A549 (cell line): ENCODE measurements around the gene LRRC4C. TPM values are rescaled to one million over a fixed set of nuclear protein-coding genes. Genes with fewer than 3 reads are reported as not detected.

Source experiments
- ATAC-seq, 2 experiments: fragments of 200-7000 bp in 1 of 2; fragments of >200 bp in 1 of 2; cut with Nextera tagmentation in 1 of 2; cut with Tn5 transposase in 1 of 2; 3 replicates each; pipeline versions ENCODE4 v1.8.0 to v1.9.1; 2018 to 2020; ENCODE audit warnings: mild to moderate bottlenecking in 1 of 2, moderate library complexity in 1 of 2
- CTCF ChIA-PET: fragments of 300-600 bp; sonication (Branson Sonifier 250); formaldehyde crosslinking; extraction: SDS; loops from one replicate; lab custom pipeline; 2021; ENCODE audit warnings: antibody characterized with exemption, inconsistent platforms; lab: Yijun Ruan, JAX
- POLR2A ChIA-PET: fragments of 350-600 bp; formaldehyde crosslinking; extraction: SDS; loops from one replicate; lab custom pipeline; 2021; ENCODE audit warnings: antibody characterized with exemption, inconsistent platforms; lab: Yijun Ruan, JAX
- DNase-seq, 2 experiments: peaks; one replicate each; pipeline versions ENCODE4 v3.0.0 to v3.0.0-alpha.2; 2011 to 2016; ENCODE audit warnings: low read depth in 1 of 2, low spot score in 1 of 2
- FAIRE-seq: peaks from 2 replicates; lab custom pipeline; 2011; peaks lifted over from hg19 to GRCh38; lab: Jason Lieb, UNC
- H3K27ac ChIP-seq, 2 experiments: fragments of >200 bp; sonication (Bioruptor Twin); formaldehyde crosslinking; 3 replicates each; pipeline ENCODE4 v1.5.1; 2016 to 2017
- H3K4me1 ChIP-seq: fragments of >200 bp; sonication (Bioruptor Twin); formaldehyde crosslinking; 3 replicates; pipeline ENCODE4 v1.6.1; 2016
- H3K4me2 ChIP-seq: fragments of >200 bp; sonication (Bioruptor Twin); formaldehyde crosslinking; 3 replicates; pipeline ENCODE4 v1.6.1; 2016
- H3K4me3 ChIP-seq: fragments of >200 bp; sonication (Bioruptor Twin); formaldehyde crosslinking; 3 replicates; pipeline ENCODE4 v1.5.1; 2016
- H3K9me3 ChIP-seq: fragments of >200 bp; sonication (Bioruptor Twin); formaldehyde crosslinking; 3 replicates; pipeline ENCODE4 v1.6.1; 2016
- BCL3 ChIP-seq: fragments of >200 bp; sonication (Bioruptor Twin); formaldehyde crosslinking; IDR thresholded peaks from 3 replicates; pipeline ENCODE4 v1.6.1; 2016
- CBX8 ChIP-seq: fragments of 200-600 bp; sonication (generic); IDR thresholded peaks from 2 replicates; pipeline ENCODE4 v1.6.1; 2016
- FOSL2 ChIP-seq, 2 experiments: fragments of 450-650 bp in 1 of 2; fragments of >200 bp in 1 of 2; sonication (Bioruptor Twin) in 1 of 2; formaldehyde crosslinking; IDR thresholded peaks; 2 replicates each; pipeline versions ENCODE4 v1.5.0 to v1.6.1; 2016 to 2020; ENCODE audit warnings: mild to moderate bottlenecking in 1 of 2, moderate library complexity in 1 of 2
- HOXB13 ChIP-seq: fragments of 250-450 bp; sonication (Bioruptor Pico); IDR thresholded peaks from 2 replicates; pipeline ENCODE4 v1.5.0; 2020; ENCODE audit warnings: low read depth, mild to moderate bottlenecking, moderate library complexity
- HOXB5 ChIP-seq: fragments of 250-450 bp; sonication (Bioruptor Pico); IDR thresholded peaks from 2 replicates; pipeline ENCODE4 v1.5.0; 2020; ENCODE audit warnings: mild to moderate bottlenecking, moderate library complexity
- NR3C1 ChIP-seq: fragments of >200 bp; sonication (Bioruptor Twin); formaldehyde crosslinking; IDR thresholded peaks from 3 replicates; pipeline ENCODE4 v1.6.1; 2017
- RAD21 ChIP-seq, 2 experiments: fragments of >200 bp in 1 of 2; sonication (Bioruptor Twin) in 1 of 2; formaldehyde crosslinking in 1 of 2; IDR thresholded peaks in 1 of 2; conservative IDR thresholded peaks in 1 of 2; 2 replicates in 1 of 2; 3 replicates in 1 of 2; pipeline ENCODE4 v1.6.1; 2012 to 2018; ENCODE audit warnings: inconsistent platforms in 1 of 2
- RARB ChIP-seq: fragments of 250-450 bp; sonication (Bioruptor Pico); IDR thresholded peaks from 2 replicates; pipeline ENCODE4 v1.8.0; 2021; ENCODE audit warnings: mild to moderate bottlenecking, moderate library complexity
- SMC3 ChIP-seq: fragments of >200 bp; sonication (Bioruptor Twin); formaldehyde crosslinking; IDR thresholded peaks from 3 replicates; pipeline ENCODE4 v1.6.1; 2018; ENCODE audit warnings: inconsistent platforms
- USF2 ChIP-seq: fragments of 450-650 bp; IDR thresholded peaks from 2 replicates; pipeline ENCODE4 v1.6.1; 2014; ENCODE audit warnings: antibody characterized with exemption
- WGBS: methylation state at CpG from one replicate; pipeline ENCODE4 v1.1.6; 2017; ENCODE audit errors: missing lambda C conversion rate; 5-methylcytosine and 5-hydroxymethylcytosine counted together
- polyA plus RNA-seq, 4 experiments: library from polyadenylated mRNA; depleted of rRNA in 3 of 4; stranded (reverse); fragments of >200 nt; fragmentation: RNase III in 1 of 4; extraction: RNeasy Plus Mini Kit Qiagen cat#74134 plus additional on column Dnase treatment in 1 of 4; gene quantifications; 2 replicates in 3 of 4; 3 replicates in 1 of 4; pipeline ENCODE4 v1.2.3, GENCODE V29; 2011 to 2017
- TF ChIP-seq, protein P1 (sequence below): IDR thresholded peaks from 2 replicates; pipeline ENCODE4 v1.6.1; 2012; ENCODE audit warnings: low read depth, borderline replicate concordance
- TF ChIP-seq, protein P2 (sequence below): fragments of 200-600 bp; sonication (generic); IDR thresholded peaks from 2 replicates; pipeline ENCODE4 v1.6.1; 2016; ENCODE audit warnings: antibody characterized with exemption, mild to moderate bottlenecking, moderate library complexity
- TF ChIP-seq, protein P3 (sequence below): fragments of 250-450 bp; sonication (Bioruptor Pico); IDR thresholded peaks from 2 replicates; pipeline ENCODE4 v1.5.0; 2021; ENCODE audit warnings: mild to moderate bottlenecking, moderate library complexity, borderline replicate concordance

LRRC4C gene
- polyA plus RNA-seq, 2 of the 4 experiments (the other 2 are of a cell fraction), result not detected

- POLR2A ChIA-PET, result no interaction called here
- no peaks in the 10 kb centered on the region for H3K4me1 ChIP-seq
- H3K27ac ChIP-seq, result no peak overlapping the region
- H3K4me2 ChIP-seq, result no peak overlapping the region
- CTCF ChIA-PET, result interaction anchor here (0.5 kb wide), 1 partner anchor 1064 kb away, joined by 3 read pairs; no protein-coding TSS in a partner anchor
- ATAC-seq (no peak), FAIRE-seq (no peak), DNase-seq (no peak)
- H3K4me3 ChIP-seq, result no peak overlapping the region
- TF ChIP-seq BCL3, result no peak
- TF ChIP-seq CBX8, result no peak
- no peak for TF ChIP-seq NR3C1
- no peak for TF ChIP-seq RARB (CRISPR knock-in tag)
- TF ChIP-seq, protein P1, sequence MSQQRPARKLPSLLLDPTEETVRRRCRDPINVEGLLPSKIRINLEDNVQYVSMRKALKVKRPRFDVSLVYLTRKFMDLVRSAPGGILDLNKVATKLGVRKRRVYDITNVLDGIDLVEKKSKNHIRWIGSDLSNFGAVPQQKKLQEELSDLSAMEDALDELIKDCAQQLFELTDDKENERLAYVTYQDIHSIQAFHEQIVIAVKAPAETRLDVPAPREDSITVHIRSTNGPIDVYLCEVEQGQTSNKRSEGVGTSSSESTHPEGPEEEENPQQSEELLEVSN, result no peak
- no peak for TF ChIP-seq HOXB13 (CRISPR knock-in tag)
- TF ChIP-seq, protein P2, sequence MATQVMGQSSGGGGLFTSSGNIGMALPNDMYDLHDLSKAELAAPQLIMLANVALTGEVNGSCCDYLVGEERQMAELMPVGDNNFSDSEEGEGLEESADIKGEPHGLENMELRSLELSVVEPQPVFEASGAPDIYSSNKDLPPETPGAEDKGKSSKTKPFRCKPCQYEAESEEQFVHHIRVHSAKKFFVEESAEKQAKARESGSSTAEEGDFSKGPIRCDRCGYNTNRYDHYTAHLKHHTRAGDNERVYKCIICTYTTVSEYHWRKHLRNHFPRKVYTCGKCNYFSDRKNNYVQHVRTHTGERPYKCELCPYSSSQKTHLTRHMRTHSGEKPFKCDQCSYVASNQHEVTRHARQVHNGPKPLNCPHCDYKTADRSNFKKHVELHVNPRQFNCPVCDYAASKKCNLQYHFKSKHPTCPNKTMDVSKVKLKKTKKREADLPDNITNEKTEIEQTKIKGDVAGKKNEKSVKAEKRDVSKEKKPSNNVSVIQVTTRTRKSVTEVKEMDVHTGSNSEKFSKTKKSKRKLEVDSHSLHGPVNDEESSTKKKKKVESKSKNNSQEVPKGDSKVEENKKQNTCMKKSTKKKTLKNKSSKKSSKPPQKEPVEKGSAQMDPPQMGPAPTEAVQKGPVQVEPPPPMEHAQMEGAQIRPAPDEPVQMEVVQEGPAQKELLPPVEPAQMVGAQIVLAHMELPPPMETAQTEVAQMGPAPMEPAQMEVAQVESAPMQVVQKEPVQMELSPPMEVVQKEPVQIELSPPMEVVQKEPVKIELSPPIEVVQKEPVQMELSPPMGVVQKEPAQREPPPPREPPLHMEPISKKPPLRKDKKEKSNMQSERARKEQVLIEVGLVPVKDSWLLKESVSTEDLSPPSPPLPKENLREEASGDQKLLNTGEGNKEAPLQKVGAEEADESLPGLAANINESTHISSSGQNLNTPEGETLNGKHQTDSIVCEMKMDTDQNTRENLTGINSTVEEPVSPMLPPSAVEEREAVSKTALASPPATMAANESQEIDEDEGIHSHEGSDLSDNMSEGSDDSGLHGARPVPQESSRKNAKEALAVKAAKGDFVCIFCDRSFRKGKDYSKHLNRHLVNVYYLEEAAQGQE, result no peak
- TF ChIP-seq HOXB5, result no peak
- H3K9me3 ChIP-seq, result no peaks in the 10 kb centered on the region; the same call in 2 of the 3 replicates
- 2% methylated on average over 3 of the region's 3 CpGs for WGBS
Observed at GRCh38 chr11:41499429-41499828, 40.0 kb upstream of the LRRC4C start.

DNA sequence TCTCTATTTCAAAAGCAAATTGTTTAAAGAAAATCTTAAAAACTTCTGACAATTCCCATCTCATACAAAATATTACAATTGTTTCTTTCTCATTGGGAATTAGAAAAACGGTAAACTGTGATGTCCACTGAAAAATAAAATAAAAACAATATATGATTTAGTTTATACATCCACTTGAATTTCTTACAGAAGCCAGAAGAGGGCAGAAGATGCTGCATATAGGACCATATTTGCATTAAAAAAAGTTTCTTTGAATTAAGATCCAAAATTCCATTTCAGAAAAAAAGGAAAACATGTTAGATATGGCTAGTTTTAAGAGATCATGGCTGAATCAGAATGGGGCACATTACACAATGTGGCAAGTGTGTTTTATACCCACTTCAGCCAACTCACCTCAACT lies 39.3 kb upstream of the LRRC4C start:
- FAIRE-seq, result no peak
- CTCF ChIA-PET, result interaction anchor here (1.0 kb wide), 1 partner anchor 10 kb away, joined by 3 read pairs; no protein-coding TSS in a partner anchor
- Histone ChIP-seq H3K9me3 (no peaks in the 10 kb centered on the region; the same call in 2 of the 3 replicates), H3K4me3 (no peak overlapping the region), H3K4me1 (no peaks in the 10 kb centered on the region)
- ATAC-seq, result no peak
- TF ChIP-seq USF2, result no peak
- TF ChIP-seq, protein P3, sequence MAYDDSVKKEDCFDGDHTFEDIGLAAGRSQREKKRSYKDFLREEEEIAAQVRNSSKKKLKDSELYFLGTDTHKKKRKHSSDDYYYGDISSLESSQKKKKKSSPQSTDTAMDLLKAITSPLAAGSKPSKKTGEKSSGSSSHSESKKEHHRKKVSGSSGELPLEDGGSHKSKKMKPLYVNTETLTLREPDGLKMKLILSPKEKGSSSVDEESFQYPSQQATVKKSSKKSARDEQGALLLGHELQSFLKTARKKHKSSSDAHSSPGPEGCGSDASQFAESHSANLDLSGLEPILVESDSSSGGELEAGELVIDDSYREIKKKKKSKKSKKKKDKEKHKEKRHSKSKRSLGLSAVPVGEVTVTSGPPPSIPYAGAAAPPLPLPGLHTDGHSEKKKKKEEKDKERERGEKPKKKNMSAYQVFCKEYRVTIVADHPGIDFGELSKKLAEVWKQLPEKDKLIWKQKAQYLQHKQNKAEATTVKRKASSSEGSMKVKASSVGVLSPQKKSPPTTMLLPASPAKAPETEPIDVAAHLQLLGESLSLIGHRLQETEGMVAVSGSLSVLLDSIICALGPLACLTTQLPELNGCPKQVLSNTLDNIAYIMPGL (CRISPR knock-in tag), result no peak
- TF ChIP-seq FOSL2 (IDR thresholded peaks at IDR 0.05), result no peak
- TF ChIP-seq FOSL2 (CRISPR knock-in tag; IDR thresholded peaks at IDR 0.05), result no peak
- TF ChIP-seq SMC3, result 0 out of 3 replicates have a peak, but pooled peaks have one; percentile 6
- TF ChIP-seq RAD21 (conservative IDR thresholded peaks at IDR 0.05 in 1 of 2, IDR thresholded peaks at IDR 0.05 in 1 of 2), result peak in 1 of 2 experiments; percentile 33; a peak in 2 of 5 replicates
- TF ChIP-seq, all 56 proteins: peak for 2
- peak in 1 of 2 experiments; percentile 7 for DNase-seq
- no peak overlapping the region for H3K4me2 ChIP-seq
- 0% methylated on average over 1 of the region's 1 CpG for WGBS
- POLR2A ChIA-PET, result no interaction called here
- H3K27ac ChIP-seq, result no peak overlapping the region
